Activated CD8-positive, alpha-beta memory T cell treated with anti-CD3 and anti-CD28 coated beads for 24 hours (primary cell): ENCODE results near the gene SGTB.
A peak's percentile ranks its signal among the peaks of the same experiment; 100 is the strongest.
"Not testable (repeated sequence)": the region's sequence is repeated elsewhere in the genome, so short reads cannot be mapped to it uniquely, and the experiment has no call there.

Experiments
- DNase-seq: peaks from one replicate; pipeline ENCODE4 v3.0.0-alpha.2; 2020

SGTB gene

GRCh38 chr5:65654713-65655112 is 67.2 kb downstream of the SGTB start:
- no peak for DNase-seq

- DNase-seq = no peak
Observed at GRCh38 chr5:65651144-65651543, 70.8 kb downstream of the SGTB start.

- no peak for DNase-seq
Observed at GRCh38 chr5:65647941-65648340, 74.0 kb downstream of the SGTB start.

- DNase-seq = no peak
Observed at GRCh38 chr5:65646938-65647337, 75.0 kb downstream of the SGTB start.

- no peak for DNase-seq
Observed at GRCh38 chr5:65640240-65640639, 81.7 kb downstream of the SGTB start.

- DNase-seq = no peak
Observed at GRCh38 chr5:65630981-65631380, 90.9 kb downstream of the SGTB start.

- no peak for DNase-seq
Observed at GRCh38 chr5:65625743-65626142, 96.2 kb downstream of the SGTB start.

GRCh38 chr5:65624571-65625555 is 97.0 kb downstream of the SGTB start, which contains the start of the genes SHLD3 and TRAPPC13:
Gene SHLD3 (plus strand): TSS chr5:65625027. CDS start chr5:65629588, 4,561 bp downstream.
Gene TRAPPC13 (plus strand): TSS chr5:65625027. CDS start chr5:65625061, 34 bp downstream.
- peak; percentile 86 for DNase-seq

- DNase-seq = peak; percentile 91
Observed at GRCh38 chr5:65624025-65624570, 97.8 kb downstream of the SGTB start, which contains the start of gene TRIM23. Gene TRIM23 (minus strand): TSS chr5:65624333. CDS start chr5:65624274, 59 bp downstream.

GRCh38 chr5:65623482-65623881 is 98.4 kb downstream of the SGTB start:
- DNase-seq = no peak

GRCh38 chr5:65621961-65622360 is 99.9 kb downstream of the SGTB start:
- not testable (repeated sequence) for DNase-seq

- no peak for DNase-seq
Observed at GRCh38 chr5:65620021-65620420, 101.9 kb downstream of the SGTB start.
